Liver (tissue), 3 donors: Measurements from ENCODE around the gene IGSF1.

Source experiments
- TAF1 ChIP-seq: conservative IDR thresholded peaks from 2 replicates; pipeline ENCODE4 v1.6.1; 2016; ENCODE audit warnings: antibody characterized with exemption, mild to moderate bottlenecking
- TF ChIP-seq, protein P1 (sequence below): IDR thresholded peaks from 2 replicates; pipeline ENCODE4 v1.6.1; 2016; ENCODE audit warnings: antibody characterized with exemption
- TF ChIP-seq, protein P2 (sequence below): fragments of 150-350 bp; IDR thresholded peaks from 2 replicates; pipeline ENCODE4 v1.5.1; 2017; ENCODE audit warnings: improper control_type of control experiment, low read depth, low read length; ENCODE audit not compliant: missing input control
- donor health status: healthy.
- donor health status: healthy.

DNA sequence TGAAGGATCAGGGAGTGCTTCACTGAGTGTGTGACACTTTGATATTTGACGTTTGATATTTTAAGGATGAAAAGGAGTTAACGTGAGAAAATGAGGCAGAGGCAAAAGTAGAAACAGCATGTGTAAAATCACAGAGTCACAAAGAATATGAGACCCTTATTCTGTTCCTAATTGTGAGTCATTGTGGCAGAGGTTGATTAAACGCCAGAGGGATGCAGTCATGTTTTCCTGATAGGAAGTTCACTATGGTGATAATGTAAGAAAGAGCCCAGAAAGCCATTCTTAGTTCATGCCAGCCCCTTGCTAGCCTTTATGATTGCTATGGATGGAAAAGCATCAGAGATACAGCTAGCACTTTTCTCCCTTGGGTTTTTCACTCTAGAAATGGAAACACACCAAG lies 33.5 kb upstream of the IGSF1 start:
- TF ChIP-seq, protein P1, sequence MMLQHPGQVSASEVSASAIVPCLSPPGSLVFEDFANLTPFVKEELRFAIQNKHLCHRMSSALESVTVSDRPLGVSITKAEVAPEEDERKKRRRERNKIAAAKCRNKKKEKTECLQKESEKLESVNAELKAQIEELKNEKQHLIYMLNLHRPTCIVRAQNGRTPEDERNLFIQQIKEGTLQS, result no peak
- TF ChIP-seq, protein P2, sequence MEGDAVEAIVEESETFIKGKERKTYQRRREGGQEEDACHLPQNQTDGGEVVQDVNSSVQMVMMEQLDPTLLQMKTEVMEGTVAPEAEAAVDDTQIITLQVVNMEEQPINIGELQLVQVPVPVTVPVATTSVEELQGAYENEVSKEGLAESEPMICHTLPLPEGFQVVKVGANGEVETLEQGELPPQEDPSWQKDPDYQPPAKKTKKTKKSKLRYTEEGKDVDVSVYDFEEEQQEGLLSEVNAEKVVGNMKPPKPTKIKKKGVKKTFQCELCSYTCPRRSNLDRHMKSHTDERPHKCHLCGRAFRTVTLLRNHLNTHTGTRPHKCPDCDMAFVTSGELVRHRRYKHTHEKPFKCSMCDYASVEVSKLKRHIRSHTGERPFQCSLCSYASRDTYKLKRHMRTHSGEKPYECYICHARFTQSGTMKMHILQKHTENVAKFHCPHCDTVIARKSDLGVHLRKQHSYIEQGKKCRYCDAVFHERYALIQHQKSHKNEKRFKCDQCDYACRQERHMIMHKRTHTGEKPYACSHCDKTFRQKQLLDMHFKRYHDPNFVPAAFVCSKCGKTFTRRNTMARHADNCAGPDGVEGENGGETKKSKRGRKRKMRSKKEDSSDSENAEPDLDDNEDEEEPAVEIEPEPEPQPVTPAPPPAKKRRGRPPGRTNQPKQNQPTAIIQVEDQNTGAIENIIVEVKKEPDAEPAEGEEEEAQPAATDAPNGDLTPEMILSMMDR, result no peak
- no peak for TF ChIP-seq TAF1
